COR-L47 (cell line): ENCODE data around the gene UBE3A.
"Not testable (repeated sequence)": the region's sequence is repeated elsewhere in the genome, so short reads cannot be mapped to it uniquely, and the experiment has no call there.

ENCODE experiments used
- DNase-seq: peaks from one replicate; lab custom pipeline; 2025; lab: John Stamatoyannopoulos, UW

Gene UBE3A

DNA sequence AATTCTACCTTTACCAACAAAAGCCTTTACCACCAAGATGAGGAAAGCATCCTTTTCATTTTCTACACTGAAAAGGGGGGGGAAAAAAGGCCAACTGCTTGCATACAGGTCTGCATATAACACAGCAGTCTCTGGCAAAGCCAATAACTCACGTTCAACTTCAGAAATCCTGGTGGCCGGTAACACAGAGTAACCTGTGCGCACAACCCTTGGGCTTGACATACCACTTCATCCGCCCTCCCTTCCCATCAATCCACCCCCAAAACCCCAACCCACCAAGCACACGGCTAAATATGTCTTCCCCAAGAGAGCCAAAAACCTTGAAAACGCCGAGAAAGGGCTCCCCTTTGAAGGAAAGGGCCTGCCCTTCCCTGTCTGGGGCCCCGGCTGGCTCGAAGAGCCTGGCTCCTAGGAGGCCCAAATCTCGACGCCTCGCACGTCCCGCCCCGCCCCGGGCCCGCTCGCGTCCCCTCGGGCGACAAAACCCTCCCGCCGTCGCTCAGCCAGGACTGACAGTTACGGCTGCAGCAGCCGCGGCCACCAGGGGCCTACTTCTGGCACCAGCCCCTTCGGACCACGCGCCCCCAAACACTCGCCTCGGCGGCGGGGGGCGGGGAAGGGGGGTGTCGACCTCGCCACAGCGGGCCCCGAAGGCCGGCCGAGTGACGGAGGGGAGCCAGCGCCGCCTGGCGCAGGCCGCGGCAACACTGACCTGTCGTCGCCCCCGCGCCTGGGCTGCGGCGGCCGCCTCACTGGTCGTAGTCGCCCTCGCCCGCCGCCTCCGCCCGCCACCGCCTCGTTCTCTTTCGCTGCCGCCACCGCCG lies 835 bp downstream of the UBE3A start:
- peak; percentile 45 for DNase-seq

DNA sequence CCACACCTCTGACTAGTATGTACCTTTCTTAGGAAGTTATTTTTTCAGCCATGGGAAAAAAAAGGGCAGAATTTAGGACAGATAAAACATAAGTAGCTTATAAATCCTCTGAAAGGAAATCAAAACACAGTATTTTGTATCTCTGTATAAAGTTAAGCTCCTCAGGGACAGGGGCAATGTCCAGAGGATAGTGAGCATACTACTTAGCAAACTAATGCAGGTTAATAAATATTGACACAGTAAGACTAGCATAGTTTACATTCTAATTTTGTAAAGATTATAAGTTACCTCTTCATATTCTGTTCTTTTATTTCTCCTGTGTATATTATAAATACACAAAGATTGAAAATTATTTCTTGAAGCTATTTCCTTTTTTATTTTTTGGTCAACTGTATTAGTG lies 2.1 kb downstream of the UBE3A start:
- no peak for DNase-seq

DNA sequence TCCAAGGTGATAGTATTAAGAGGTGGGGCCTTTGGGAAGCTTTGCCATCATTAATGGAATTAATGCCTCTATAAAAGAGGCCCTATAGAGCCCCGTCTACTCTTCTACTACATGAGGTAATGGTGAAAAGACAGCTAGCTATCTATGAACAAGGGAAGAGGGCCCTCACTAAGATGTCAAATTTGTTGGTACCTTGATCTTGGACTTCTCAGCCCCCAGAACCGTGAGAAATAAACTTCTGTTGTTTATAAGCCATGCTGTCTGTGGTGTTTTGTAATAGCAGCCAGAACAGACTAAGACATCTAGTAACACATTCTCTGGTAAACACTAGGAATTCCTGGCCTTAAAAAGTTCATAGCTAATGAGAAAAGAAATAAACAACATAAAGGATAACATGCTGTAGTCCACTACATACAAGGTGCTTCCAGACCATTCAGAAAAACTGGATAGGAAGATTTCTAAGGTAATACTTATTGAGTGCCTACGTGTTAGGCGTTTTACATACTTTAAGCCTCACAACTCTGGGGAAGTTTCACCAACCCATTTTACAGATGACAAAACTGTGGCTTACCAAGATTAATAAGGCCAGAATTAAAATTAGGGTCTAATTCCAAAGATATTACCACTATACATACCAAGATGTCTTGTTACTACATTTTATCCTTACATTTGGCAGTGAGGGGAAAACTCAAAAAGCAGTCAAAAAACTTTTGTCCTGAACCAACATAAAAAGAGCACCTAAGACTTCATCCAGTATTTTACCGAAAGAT lies 3.2 kb downstream of the UBE3A start:
- no peak for DNase-seq

DNA sequence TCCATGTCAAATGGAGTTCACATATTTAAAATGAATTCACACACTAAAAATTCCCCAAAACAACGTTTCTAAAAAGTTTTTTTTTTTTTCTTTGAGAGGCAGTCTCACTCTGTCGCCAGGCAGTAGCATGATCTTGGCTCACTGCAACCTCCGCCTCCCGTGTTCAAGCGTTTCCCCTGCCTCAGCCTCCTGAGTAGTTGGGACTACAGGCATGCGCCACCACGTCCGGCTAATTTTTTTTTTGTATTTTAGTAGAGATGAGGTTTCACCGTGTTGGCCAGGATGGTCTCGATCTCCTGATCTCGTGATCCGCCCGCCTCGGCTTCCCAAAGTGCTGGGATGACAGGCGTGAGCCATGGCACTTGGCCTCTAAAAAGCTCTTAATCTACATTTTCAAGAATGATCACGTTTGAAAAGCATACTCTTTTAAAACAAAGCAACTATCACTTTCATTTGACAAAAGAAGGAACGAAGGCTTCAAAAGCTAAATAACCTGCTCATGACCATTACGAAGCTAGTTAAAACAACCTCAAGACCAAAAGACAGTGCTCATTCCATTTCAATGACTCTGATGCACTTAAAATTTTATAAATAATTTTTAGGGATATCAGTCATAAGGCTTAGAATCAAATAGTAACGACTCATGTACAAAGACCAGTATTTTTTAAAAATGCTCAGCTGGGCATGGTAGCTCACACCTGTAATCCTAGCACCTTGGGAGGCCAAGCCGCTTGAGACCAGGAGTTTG lies 5.5 kb downstream of the UBE3A start:
- no peak for DNase-seq

- no peak for DNase-seq
Observed at GRCh38 chr15:25431836-25432561, 6.8 kb downstream of the UBE3A start.

- DNase-seq: no peak
Observed at GRCh38 chr15:25427861-25428260, 11.0 kb downstream of the UBE3A start.

DNA sequence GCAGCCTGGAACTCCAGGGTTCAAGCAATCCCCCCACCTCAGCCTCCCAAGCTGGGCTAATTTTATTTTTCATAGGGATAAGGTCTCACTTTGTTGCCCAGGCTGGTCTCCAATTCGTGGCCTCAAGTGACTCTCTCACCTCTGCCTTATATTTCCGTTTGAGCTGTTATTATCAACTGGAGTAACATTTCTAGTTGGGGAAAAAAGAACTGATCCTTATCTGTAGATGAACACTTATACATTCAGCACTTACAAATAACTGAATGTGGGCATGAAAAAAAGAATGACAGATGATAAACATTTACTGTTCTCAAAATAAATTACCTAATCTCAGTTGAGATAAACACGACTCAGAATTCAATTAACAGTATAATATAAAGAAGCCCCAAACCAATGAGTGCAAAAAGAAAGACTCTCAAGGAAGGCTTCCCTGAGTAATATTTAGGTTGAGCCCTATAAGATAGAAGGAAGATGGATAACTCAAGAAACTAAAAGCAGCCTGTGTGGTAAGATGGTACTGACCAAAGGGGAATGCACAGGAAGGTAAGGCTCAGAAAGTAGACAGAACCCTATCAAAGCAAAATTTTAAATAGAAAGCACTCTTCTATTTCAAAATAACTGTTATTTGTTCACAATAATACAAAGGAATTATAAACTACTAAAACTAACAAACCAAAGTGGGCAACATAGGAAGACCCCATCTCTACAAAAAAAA lies 11.8 kb downstream of the UBE3A start:
- DNase-seq: no peak

- no peak for DNase-seq
Observed at GRCh38 chr15:25424073-25424472, 14.8 kb downstream of the UBE3A start.

- no peak for DNase-seq
Observed at GRCh38 chr15:25422021-25422420, 16.8 kb downstream of the UBE3A start.

DNA sequence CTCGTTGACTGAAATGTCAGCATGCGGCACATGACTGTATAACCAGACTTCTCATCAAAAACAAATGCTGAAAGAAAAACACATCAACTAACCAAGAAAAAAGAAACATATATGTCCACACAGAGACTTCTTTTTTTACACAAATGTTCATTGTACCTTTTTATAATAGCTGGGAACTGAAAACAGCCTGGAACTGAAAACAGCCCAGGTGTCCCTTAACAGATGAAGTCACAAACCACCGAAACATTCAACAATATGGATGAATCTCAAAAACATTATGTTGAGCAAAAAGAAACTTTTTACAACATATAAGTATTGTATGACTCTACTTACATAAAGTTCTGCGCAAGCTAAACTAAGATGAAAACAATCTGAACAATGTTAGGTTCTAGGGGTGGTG lies 20.6 kb downstream of the UBE3A start:
- no peak for DNase-seq

DNA sequence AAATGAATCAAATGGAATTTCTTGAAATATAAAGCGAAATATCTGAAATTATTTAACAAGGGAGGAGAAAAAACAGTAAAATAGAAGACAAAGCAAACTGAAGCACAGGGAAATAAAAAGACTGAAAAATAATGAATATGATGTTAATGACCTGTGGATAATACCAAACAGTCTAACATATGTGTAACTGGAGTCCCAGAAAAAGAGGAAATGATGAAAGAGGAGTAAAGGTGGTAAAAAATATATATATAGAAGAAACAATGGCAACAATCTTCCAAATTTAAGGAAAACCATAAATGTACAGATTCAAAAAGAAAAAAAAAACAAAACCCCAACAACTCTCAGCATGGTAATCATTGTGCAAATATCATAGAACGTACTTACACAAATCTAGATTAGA lies 21.2 kb downstream of the UBE3A start:
- no peak for DNase-seq

GRCh38 chr15:25416693-25417092 lies 22.1 kb downstream of the UBE3A start:
- peak; percentile 43 for DNase-seq

DNA sequence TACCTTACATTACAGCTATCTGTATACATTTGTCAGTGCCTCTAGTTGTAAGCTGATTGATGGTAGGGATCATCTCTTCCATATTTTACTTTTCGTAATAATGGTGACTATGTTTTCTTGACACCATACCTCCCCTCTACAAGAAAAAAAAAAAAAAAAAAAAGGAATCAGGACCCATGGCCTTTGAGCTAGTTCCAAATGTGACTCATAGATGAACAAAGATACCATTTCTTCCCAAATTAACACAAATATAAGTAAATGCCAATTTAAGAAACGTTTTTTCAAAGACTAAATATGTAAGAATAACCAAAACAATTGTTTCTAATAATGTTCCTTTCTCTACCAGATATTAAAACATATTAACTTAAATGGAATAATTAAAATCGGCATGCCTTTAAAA lies 23.1 kb downstream of the UBE3A start:
- no peak for DNase-seq

GRCh38 chr15:25415217-25415616 lies 23.6 kb downstream of the UBE3A start:
- no peak for DNase-seq

DNA sequence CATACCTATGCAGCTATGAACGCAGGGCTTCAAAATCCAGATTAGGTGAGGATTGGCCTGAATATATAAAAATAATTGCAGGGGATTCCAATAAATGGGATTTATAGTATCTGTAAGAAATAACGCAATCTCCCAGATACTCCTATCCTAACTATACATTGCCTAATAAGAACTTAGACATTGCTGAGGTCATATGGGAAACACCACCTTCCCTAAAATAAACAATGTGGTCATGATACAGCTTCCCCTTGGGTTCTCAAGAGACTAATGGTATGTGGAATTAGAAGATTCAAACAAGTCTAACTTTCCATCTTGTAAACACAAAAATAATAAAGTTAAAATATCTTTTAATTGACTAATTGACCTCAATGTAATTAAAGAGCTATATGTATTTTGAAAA lies 28.2 kb downstream of the UBE3A start:
- no peak for DNase-seq

- DNase-seq: not testable (repeated sequence)
Observed at GRCh38 chr15:25409731-25410130, 29.1 kb downstream of the UBE3A start.

DNA sequence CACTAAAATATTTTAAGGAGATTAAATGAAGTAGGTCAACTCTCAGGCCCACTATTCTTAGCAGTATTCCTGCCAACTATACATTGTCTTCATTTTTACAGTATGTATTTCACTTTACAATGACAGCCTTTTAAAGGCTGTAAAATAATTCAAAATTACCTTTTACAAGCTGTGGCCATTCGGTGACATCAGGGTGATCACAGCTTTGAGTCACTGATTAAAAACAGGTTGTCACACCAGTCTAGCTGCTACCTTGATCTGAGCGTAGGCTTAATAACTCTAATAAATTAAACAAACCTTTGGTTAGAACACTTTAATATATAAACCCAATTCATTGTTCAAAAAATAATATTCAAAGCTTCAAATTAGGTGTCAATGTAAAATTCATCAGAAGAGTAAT lies 29.9 kb downstream of the UBE3A start:
- DNase-seq: no peak

DNA sequence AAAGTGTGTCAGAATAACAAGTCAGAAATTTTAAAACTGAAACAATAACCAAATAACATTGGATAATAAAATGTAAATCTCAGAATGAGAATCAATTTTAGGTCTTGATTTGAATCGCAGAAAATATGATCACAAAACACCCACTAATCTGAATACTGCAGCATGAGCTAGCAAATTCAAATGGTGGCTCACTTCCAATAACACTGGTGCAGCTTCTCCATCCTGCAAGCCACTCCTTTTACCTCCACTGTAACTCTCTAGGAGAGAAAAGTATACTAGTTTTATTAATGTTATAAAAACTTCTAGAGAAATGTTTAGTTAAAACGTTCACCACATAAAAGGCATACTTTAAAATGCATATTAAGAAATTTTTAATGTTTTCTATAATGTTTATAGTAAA lies 30.4 kb downstream of the UBE3A start:
- DNase-seq: no peak

DNA sequence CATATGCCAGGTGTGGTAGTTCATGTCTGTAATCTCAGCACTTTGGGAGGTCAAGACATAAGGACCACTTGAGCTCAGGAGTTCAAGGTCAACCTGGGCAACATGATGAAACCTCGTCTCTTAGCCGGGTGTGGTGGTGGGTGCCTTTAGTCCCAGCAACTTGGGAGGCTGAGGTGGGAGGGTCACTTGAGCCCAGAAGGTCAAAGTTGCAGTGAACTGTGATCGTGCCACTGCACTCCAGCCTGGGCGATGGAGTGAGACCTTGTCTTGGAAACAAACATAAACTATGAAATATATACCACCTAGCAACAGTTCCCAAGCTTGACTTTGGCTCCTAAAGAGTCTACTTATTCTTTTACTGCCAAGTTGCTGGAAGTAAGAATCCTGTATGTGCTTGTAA lies 30.9 kb downstream of the UBE3A start:
- no peak for DNase-seq

GRCh38 chr15:25406846-25407245 lies 32.0 kb downstream of the UBE3A start:
- no peak for DNase-seq

- no peak for DNase-seq
Observed at GRCh38 chr15:25406261-25406660, 32.6 kb downstream of the UBE3A start.
